HepG2 (cell line): Measurements from ENCODE around the gene ERMP1. TPM values are rescaled to one million over a fixed set of nuclear protein-coding genes. Genes with fewer than 3 reads are reported as not detected.

Source experiments
- ATAC-seq: fragments of 200-7000 bp; cut with Tn5 transposase; 3 replicates; pipeline ENCODE4 v1.9.1; 2020; ENCODE audit warnings: mild to moderate bottlenecking, moderate library complexity
- BruUV-seq: library from RNA; stranded (reverse); fragments of 400-500 nt; replicated peaks from 2 replicates; lab custom pipeline; 2021; lab: Mats Ljungman, UMichigan
- CTCF ChIA-PET: fragments of 300-600 bp; formaldehyde crosslinking; extraction: SDS; loops from one replicate; lab custom pipeline; 2021; ENCODE audit warnings: low total read pairs, inconsistent platforms, low intra/inter-chr PET ratio; lab: Yijun Ruan, JAX
- POLR2A ChIA-PET: fragments of 350-600 bp; sonication (Branson Sonifier 250); formaldehyde crosslinking; loops from one replicate; lab custom pipeline; 2020; ENCODE audit warnings: antibody characterized with exemption, inconsistent platforms; lab: Yijun Ruan, JAX
- DNase-seq: peaks from one replicate; pipeline ENCODE4 v3.0.0-alpha.2; 2015; ENCODE audit warnings: low spot score
- FAIRE-seq: peaks from 3 replicates; lab custom pipeline; 2011; peaks lifted over from hg19 to GRCh38; lab: Jason Lieb, UNC
- H2AFZ ChIP-seq: one replicate; pipeline ENCODE4 v1.6.1; 2011; ENCODE audit warnings: low read length, inconsistent platforms
- H3K27ac ChIP-seq: fragments of 300-600 bp; 3 replicates; pipeline ENCODE4 v1.8.0; 2011; ENCODE audit warnings: mixed run types, mild to moderate bottlenecking, mixed read lengths, low read length, inconsistent platforms; ENCODE audit not compliant: insufficient read depth; ENCODE audit errors: extremely low read length
- H3K27me3 ChIP-seq, 2 experiments: fragments of 200-600 bp in 1 of 2; 2 replicates in 1 of 2; 3 replicates in 1 of 2; pipeline versions ENCODE4 v1.6.0 to v1.8.0; 2011; ENCODE audit warnings: low read length in 2 of 2, mild to moderate bottlenecking in 2 of 2, moderate library complexity in 2 of 2, inconsistent platforms in 1 of 2; ENCODE audit not compliant: insufficient read depth in 2 of 2, control insufficient read depth in 1 of 2
- H3K36me3 ChIP-seq, 2 experiments: fragments of 200-600 bp in 1 of 2; replicated peaks in 1 of 2; 2 replicates in 1 of 2; 3 replicates in 1 of 2; pipeline versions ENCODE4 v1.5.1 to v1.8.0; 2011; ENCODE audit warnings: low read length in 2 of 2, inconsistent platforms in 1 of 2; ENCODE audit not compliant: insufficient read depth in 2 of 2, control insufficient read depth in 1 of 2
- H3K4me1 ChIP-seq: 2 replicates; pipeline ENCODE4 v1.5.1; 2012; ENCODE audit warnings: low read length, inconsistent platforms; ENCODE audit not compliant: insufficient read depth
- H3K4me2 ChIP-seq: 2 replicates; pipeline ENCODE4 v1.6.0; 2011; ENCODE audit warnings: low read depth, low read length, inconsistent platforms
- H3K4me3 ChIP-seq, 3 experiments: fragments of 200-600 bp in 1 of 3; sonication (generic), shearing (Covaris generic) in 1 of 3; replicated peaks in 1 of 3; 2 replicates each; pipeline ENCODE4 v1.5.1; 2011 to 2016; ENCODE audit warnings: low read length in 3 of 3, inconsistent platforms in 2 of 3, low read depth in 2 of 3, mild to moderate bottlenecking in 2 of 3, control low read depth in 1 of 3, mixed read lengths in 1 of 3; ENCODE audit not compliant: insufficient read depth in 1 of 3
- H3K79me2 ChIP-seq: one replicate; pipeline ENCODE4 v1.6.1; 2011; ENCODE audit warnings: low read length, inconsistent platforms; ENCODE audit not compliant: insufficient read depth
- H3K9ac ChIP-seq: 2 replicates; pipeline ENCODE4 v1.6.0; 2011; ENCODE audit warnings: mild to moderate bottlenecking, low read depth, low read length, inconsistent platforms; ENCODE audit not compliant: insufficient read depth
- H3K9me3 ChIP-seq: 2 replicates; pipeline ENCODE4 v1.5.1; 2012; ENCODE audit warnings: mild to moderate bottlenecking, low read length
- H4K20me1 ChIP-seq: 2 replicates; pipeline ENCODE4 v1.6.0; 2011; ENCODE audit warnings: inconsistent platforms, mild to moderate bottlenecking, low read length, moderate library complexity; ENCODE audit not compliant: insufficient read depth
- GFI1 ChIP-seq: sonication (generic); formaldehyde crosslinking; IDR thresholded peaks from 2 replicates; pipeline ENCODE4 v1.5.0; 2020; ENCODE audit warnings: missing genetic modification reagents, mild to moderate bottlenecking, borderline replicate concordance
- HDAC1 ChIP-seq: sonication (generic); formaldehyde crosslinking; IDR thresholded peaks from 2 replicates; pipeline ENCODE4 v1.5.1; 2020; ENCODE audit warnings: mild to moderate bottlenecking, missing genetic modification reagents
- HNRNPH1 ChIP-seq: fragments of 200-400 bp; formaldehyde crosslinking; optimal IDR thresholded peaks from 2 replicates; pipeline ENCODE3; 2017; ENCODE audit warnings: mild to moderate bottlenecking, low read depth, low read length
- KLF16 ChIP-seq, 2 experiments: sonication (generic) in 1 of 2; formaldehyde crosslinking in 1 of 2; IDR thresholded peaks; 2 replicates each; pipeline versions ENCODE4 v1.6.1 to v1.8.0; 2016 to 2023; ENCODE audit warnings: missing genetic modification reagents in 2 of 2, missing compliant biosample characterization in 1 of 2
- NFKB2 ChIP-seq: sonication (generic); formaldehyde crosslinking; IDR thresholded peaks from 2 replicates; pipeline ENCODE4 v1.4.0; 2020; ENCODE audit warnings: missing genetic modification reagents, borderline replicate concordance
- YEATS2 ChIP-seq: sonication (generic); formaldehyde crosslinking; IDR thresholded peaks from 2 replicates; pipeline ENCODE4 v1.4.0; 2020; ENCODE audit warnings: missing genetic modification reagents, borderline replicate concordance
- ZBTB1 ChIP-seq: sonication (generic); formaldehyde crosslinking; IDR thresholded peaks from 2 replicates; pipeline ENCODE4 v1.4.0; 2020; ENCODE audit warnings: missing genetic modification reagents, borderline replicate concordance
- ZNF446 ChIP-seq: sonication (generic); formaldehyde crosslinking; IDR thresholded peaks from 2 replicates; pipeline ENCODE4 v1.5.0; 2020; ENCODE audit warnings: mild to moderate bottlenecking, missing genetic modification reagents
- ZNF616 ChIP-seq: sonication (generic); formaldehyde crosslinking; IDR thresholded peaks from 2 replicates; pipeline ENCODE4 v1.5.0; 2020; ENCODE audit warnings: low read depth, mild to moderate bottlenecking, missing genetic modification reagents
- ZNF772 ChIP-seq: sonication (generic); formaldehyde crosslinking; IDR thresholded peaks from 2 replicates; pipeline ENCODE4 v1.5.0; 2020; ENCODE audit warnings: mild to moderate bottlenecking, missing genetic modification reagents
- WGBS: methylation state at CpG from one replicate; pipeline ENCODE4 v1.1.6; 2017; ENCODE audit warnings: low lambda C conversion rate; 5-methylcytosine and 5-hydroxymethylcytosine counted together
- in situ Hi-C: cut with HindIII; loops from 2 replicates; pipeline ENCODE4 v1.10.0; 2017; ENCODE audit warnings: low pct_unique_long_range_greater_than_20kb; ENCODE audit not compliant: extremely low pct_ligation_motif_present
- intact Hi-C: fragments of 100-400 bp; cut with micrococcal nuclease; formaldehyde crosslinking; loops from one replicate; pipeline ENCODE4 v1.10.0; 2022; ENCODE audit not compliant: unreplicated experiment
- polyA plus RNA-seq, 8 experiments: library from polyadenylated mRNA; depleted of rRNA in 3 of 8; stranded (reverse) in 7 of 8; unstranded in 1 of 8; fragments of >200 nt; fragmentation: Illumina TruSeq in 4 of 8; extraction: Trizol in 4 of 8; gene quantifications; 2 replicates each; pipeline versions ENCODE4 v1.2.1 to v1.2.3, GENCODE V29; 2011 to 2016; ENCODE audit warnings: low read depth in 4 of 8, missing spikeins in 1 of 8, mixed read lengths in 1 of 8; ENCODE audit not compliant: insufficient read depth in 1 of 8
- total RNA-seq, 5 experiments: library from RNA; depleted of rRNA; stranded (reverse); fragments of >200 nt; fragmentation: Illumina TruSeq; extraction: Trizol; gene quantifications; 2 replicates each; pipeline ENCODE4 v1.2.3, GENCODE V29; 2016; ENCODE audit warnings: low read depth in 1 of 5
- TF ChIP-seq, protein P1 (sequence below): sonication (generic); formaldehyde crosslinking; IDR thresholded peaks from 2 replicates; pipeline ENCODE4 v1.5.0; 2020; ENCODE audit warnings: mild to moderate bottlenecking, missing genetic modification reagents
- TF ChIP-seq, protein P2 (sequence below): sonication (generic); formaldehyde crosslinking; conservative IDR thresholded peaks from 2 replicates; pipeline ENCODE4 v1.8.0; 2022; ENCODE audit warnings: low read depth, missing genetic modification reagents
- TF ChIP-seq, protein P3 (sequence below): sonication (generic); formaldehyde crosslinking; IDR thresholded peaks from 2 replicates; pipeline ENCODE4 v1.5.0; 2020; ENCODE audit warnings: missing genetic modification reagents, mild to moderate bottlenecking, borderline replicate concordance
- TF ChIP-seq, protein P4 (sequence below): sonication (generic); formaldehyde crosslinking; IDR thresholded peaks from 2 replicates; pipeline ENCODE4 v1.5.0; 2020; ENCODE audit warnings: missing genetic modification reagents, mild to moderate bottlenecking, borderline replicate concordance

The ERMP1 gene
- total and polyA plus RNA-seq, 2 of the 13 experiments (the other 11 are each of a cell fraction or from before 2014, with no cell fraction given) = 40.9 to 65.4 TPM

DNA sequence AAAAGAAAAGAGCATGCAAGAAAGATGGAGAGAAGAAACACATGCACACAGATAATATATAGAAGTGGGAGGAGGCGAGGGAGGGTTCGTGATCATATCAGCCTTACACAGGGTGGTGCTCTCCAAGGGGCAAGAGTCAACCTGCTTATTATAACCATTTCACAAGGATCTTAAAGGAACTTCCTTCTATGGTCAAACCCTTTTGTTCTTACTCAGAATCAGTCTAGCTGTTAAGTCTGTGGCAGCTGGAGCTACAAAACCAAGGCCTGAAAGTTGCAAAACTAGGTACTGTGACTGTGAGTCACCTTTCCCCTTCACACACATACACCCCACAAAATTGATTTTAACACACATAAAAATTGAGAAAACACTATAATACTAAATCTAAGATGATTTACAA lies 18.5 kb upstream of the ERMP1 start:
- FAIRE-seq (no peak), DNase-seq (no peak), ATAC-seq (no peak)
- CTCF ChIA-PET = no interaction called here
- peaks cover 3% of the 10 kb centered on the region for H3K4me1 ChIP-seq
- H4K20me1 ChIP-seq = no peaks in the 10 kb centered on the region
- H3K9me3 ChIP-seq = no peaks in the 10 kb centered on the region
- 89% methylated on average over 2 of the region's 2 CpGs for WGBS
- no peak overlapping the region for H3K27ac ChIP-seq
- no peaks in the 10 kb centered on the region for H3K36me3 ChIP-seq
- H3K27me3 ChIP-seq = no peaks in the 10 kb centered on the region
- in situ Hi-C loops (no loop called here), intact Hi-C loops (no loop called here)
- TF ChIP-seq, protein P1, sequence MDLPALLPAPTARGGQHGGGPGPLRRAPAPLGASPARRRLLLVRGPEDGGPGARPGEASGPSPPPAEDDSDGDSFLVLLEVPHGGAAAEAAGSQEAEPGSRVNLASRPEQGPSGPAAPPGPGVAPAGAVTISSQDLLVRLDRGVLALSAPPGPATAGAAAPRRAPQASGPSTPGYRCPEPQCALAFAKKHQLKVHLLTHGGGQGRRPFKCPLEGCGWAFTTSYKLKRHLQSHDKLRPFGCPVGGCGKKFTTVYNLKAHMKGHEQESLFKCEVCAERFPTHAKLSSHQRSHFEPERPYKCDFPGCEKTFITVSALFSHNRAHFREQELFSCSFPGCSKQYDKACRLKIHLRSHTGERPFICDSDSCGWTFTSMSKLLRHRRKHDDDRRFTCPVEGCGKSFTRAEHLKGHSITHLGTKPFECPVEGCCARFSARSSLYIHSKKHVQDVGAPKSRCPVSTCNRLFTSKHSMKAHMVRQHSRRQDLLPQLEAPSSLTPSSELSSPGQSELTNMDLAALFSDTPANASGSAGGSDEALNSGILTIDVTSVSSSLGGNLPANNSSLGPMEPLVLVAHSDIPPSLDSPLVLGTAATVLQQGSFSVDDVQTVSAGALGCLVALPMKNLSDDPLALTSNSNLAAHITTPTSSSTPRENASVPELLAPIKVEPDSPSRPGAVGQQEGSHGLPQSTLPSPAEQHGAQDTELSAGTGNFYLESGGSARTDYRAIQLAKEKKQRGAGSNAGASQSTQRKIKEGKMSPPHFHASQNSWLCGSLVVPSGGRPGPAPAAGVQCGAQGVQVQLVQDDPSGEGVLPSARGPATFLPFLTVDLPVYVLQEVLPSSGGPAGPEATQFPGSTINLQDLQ (CRISPR knock-in tag) = no peak
- TF ChIP-seq HDAC1 (CRISPR knock-in tag) (no peak), ZNF616 (CRISPR knock-in tag) (no peak), GFI1 (CRISPR knock-in tag) (no peak), KLF16 (CRISPR knock-in tag; IDR thresholded peaks at IDR 0.05) (no peak), HNRNPH1 (no peak), NFKB2 (CRISPR knock-in tag) (no peak), YEATS2 (no peak), ZNF772 (CRISPR knock-in tag) (no peak), ZNF446 (no peak), ZBTB1 (CRISPR knock-in tag) (no peak)
- TF ChIP-seq, protein P2, sequence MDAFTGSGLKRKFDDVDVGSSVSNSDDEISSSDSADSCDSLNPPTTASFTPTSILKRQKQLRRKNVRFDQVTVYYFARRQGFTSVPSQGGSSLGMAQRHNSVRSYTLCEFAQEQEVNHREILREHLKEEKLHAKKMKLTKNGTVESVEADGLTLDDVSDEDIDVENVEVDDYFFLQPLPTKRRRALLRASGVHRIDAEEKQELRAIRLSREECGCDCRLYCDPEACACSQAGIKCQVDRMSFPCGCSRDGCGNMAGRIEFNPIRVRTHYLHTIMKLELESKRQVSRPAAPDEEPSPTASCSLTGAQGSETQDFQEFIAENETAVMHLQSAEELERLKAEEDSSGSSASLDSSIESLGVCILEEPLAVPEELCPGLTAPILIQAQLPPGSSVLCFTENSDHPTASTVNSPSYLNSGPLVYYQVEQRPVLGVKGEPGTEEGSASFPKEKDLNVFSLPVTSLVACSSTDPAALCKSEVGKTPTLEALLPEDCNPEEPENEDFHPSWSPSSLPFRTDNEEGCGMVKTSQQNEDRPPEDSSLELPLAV = no peak
- TF ChIP-seq, protein P3, sequence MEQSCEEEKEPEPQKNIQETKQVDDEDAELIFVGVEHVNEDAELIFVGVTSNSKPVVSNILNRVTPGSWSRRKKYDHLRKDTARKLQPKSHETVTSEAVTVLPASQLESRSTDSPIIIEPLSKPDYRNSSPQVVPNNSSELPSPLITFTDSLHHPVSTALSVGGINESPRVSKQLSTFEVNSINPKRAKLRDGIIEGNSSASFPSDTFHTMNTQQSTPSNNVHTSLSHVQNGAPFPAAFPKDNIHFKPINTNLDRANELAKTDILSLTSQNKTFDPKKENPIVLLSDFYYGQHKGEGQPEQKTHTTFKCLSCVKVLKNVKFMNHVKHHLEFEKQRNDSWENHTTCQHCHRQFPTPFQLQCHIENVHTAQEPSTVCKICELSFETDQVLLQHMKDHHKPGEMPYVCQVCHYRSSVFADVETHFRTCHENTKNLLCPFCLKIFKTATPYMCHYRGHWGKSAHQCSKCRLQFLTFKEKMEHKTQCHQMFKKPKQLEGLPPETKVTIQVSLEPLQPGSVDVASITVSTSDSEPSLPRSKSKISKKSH (CRISPR knock-in tag) = no peak
- TF ChIP-seq, protein P4, sequence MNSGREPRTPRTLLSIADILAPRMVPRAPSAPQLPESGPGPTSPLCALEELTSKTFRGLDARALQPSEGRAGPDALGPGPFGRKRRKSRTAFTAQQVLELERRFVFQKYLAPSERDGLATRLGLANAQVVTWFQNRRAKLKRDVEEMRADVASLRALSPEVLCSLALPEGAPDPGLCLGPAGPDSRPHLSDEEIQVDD (CRISPR knock-in tag) = no peak
- POLR2A ChIA-PET = no interaction called here
- no peak overlapping the region for H3K4me3 ChIP-seq
- H3K4me2 ChIP-seq = no peak overlapping the region
- BruUV-seq = no TSS peak
- no peaks in the 10 kb centered on the region for H3K79me2 ChIP-seq
- H2AFZ ChIP-seq = no peak overlapping the region
- no peak overlapping the region for H3K9ac ChIP-seq
